ENCODE measurements around the gene RAET1G. TPM values are rescaled to one million over a fixed set of nuclear protein-coding genes. Genes with fewer than 3 reads are reported as not detected.

Gene RAET1G
- total and polyA plus RNA-seq, 12 donors = 0.22 to 40.7 (median 11.6) TPM

GRCh38 chr6:149941583-149942460, 18.9 kb upstream of the RAET1G start, which contains the start of gene ULBP2:
TSS of gene ULBP2 (plus strand) at chr6:149942014. CDS start at chr6:149942073, 59 bp downstream.
- Histone ChIP-seq H3K27me3 (peaks cover 42% of the 10 kb centered on the region), H3K27ac (peak within 1 kb of the TSS in 1 of 5 donors; percentile 15), H3K36me3 (replicated peaks in 1 of 2) (no peaks in the 10 kb centered on the region), H3K4me3 (peak within 1 kb of the TSS in 2 of 4 donors; percentile 16 to 58), H3K9me3 (replicated peaks in 1 of 3) (no peaks in the 10 kb centered on the region), H3K4me1 (replicated peaks in 1 of 2) (peaks cover 7 to 27% of the 10 kb centered on the region in 2 donors)
- 0 to 2% (median 1%) methylated on average over 37 to 62 of the region's 62 CpGs for WGBS, 4 donors
- TF ChIP-seq CTCF (IDR thresholded peaks at IDR 0.05) (no peak), POLR2A (IDR thresholded peaks at IDR 0.05) (peak in 1 of 2 donors; percentile 38)
- intact Hi-C loops (cut with DNase I) = no loop called here
- peak; percentile 81 to 91 (median 87) for DNase-seq

- peak in 2 of 7 donors; percentile 12 to 43 for DNase-seq
- intact Hi-C loops (cut with DNase I) = no loop called here
- Histone ChIP-seq H3K27me3 (peaks cover 52% of the 10 kb centered on the region), H3K27ac (no peak overlapping the region), H3K4me1 (replicated peaks in 1 of 2) (peaks cover 7 to 27% of the 10 kb centered on the region in 2 donors), H3K4me3 (no peak overlapping the region), H3K9me3 (replicated peaks in 1 of 3) (no peaks in the 10 kb centered on the region), H3K36me3 (replicated peaks in 1 of 2) (no peaks in the 10 kb centered on the region)
- TF ChIP-seq POLR2A (IDR thresholded peaks at IDR 0.05) = no peak
- TF ChIP-seq CTCF (IDR thresholded peaks at IDR 0.05) = no peak
- WGBS, 4 donors = 18 to 48% (median 37%) methylated on average over 4 to 6 of the region's 6 CpGs
Observed at GRCh38 chr6:149940672-149940982, 17.7 kb upstream of the RAET1G start.

- Histone ChIP-seq H3K27ac (no peak overlapping the region), H3K4me1 (replicated peaks in 1 of 2) (peaks cover 7 to 27% of the 10 kb centered on the region in 2 donors), H3K4me3 (no peak overlapping the region), H3K27me3 (peaks cover 57% of the 10 kb centered on the region), H3K9me3 (replicated peaks in 1 of 3) (no peaks in the 10 kb centered on the region), H3K36me3 (replicated peaks in 1 of 2) (no peaks in the 10 kb centered on the region)
- WGBS, 4 donors = 21 to 32% (median 27%) methylated on average over 3 to 6 of the region's 6 CpGs
- intact Hi-C loops (cut with DNase I) = loop anchor here in 1 of 2 donors (5.0 kb wide), 1 partner anchor 77 kb away; no protein-coding TSS in a partner anchor
- DNase-seq = peak in 2 of 7 donors; percentile 12 to 37
- TF ChIP-seq CTCF (IDR thresholded peaks at IDR 0.05) (no peak), POLR2A (IDR thresholded peaks at IDR 0.05) (no peak)
Observed at GRCh38 chr6:149939909-149940671, 17.2 kb upstream of the RAET1G start.

GRCh38 chr6:149939356-149939648, 16.4 kb upstream of the RAET1G start:
- intact Hi-C loops (cut with DNase I) = loop anchor here in 1 of 2 donors (5.0 kb wide), 1 partner anchor 78 kb away; no protein-coding TSS in a partner anchor
- Histone ChIP-seq H3K4me3 (no peak overlapping the region), H3K9me3 (replicated peaks in 1 of 3) (no peaks in the 10 kb centered on the region), H3K36me3 (replicated peaks in 1 of 2) (no peaks in the 10 kb centered on the region), H3K4me1 (replicated peaks in 1 of 2) (peaks cover 7 to 27% of the 10 kb centered on the region in 2 donors), H3K27me3 (peaks cover 63% of the 10 kb centered on the region), H3K27ac (no peak overlapping the region)
- no peak for TF ChIP-seq POLR2A (IDR thresholded peaks at IDR 0.05)
- TF ChIP-seq CTCF (IDR thresholded peaks at IDR 0.05) = no peak
- no peak for DNase-seq
- 30 to 41% (median 35%) methylated on average over 5 of the region's 5 CpGs for WGBS, 4 donors
